Measurements from ENCODE around the gene TRAIP.
"Not testable (repeated sequence)": the region's sequence is repeated elsewhere in the genome, so short reads cannot be mapped to it uniquely, and the experiment has no call there.

TRAIP gene

DNA sequence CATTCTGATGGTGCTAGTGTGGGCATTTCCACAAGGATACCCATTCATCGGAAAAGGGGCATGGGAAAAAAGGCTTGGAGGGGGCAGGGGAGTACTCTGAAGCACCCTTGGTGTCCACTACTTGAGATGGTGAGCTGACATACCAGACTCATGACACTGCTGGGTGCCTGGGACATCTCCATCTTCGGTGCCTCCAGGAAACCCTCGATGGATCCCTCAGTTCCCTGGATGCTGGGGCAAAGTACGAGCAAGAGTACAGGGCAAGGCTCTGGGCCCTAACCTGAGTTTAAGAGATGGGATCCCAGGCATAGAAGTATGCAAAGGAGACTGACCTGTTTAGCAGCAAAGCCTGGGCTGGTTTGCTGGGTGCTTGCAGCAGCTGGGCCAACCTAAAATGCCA, 64.8 kb downstream of the TRAIP start:
- DNase-seq (ENCODE audit: low read depth) = no peak

DNA sequence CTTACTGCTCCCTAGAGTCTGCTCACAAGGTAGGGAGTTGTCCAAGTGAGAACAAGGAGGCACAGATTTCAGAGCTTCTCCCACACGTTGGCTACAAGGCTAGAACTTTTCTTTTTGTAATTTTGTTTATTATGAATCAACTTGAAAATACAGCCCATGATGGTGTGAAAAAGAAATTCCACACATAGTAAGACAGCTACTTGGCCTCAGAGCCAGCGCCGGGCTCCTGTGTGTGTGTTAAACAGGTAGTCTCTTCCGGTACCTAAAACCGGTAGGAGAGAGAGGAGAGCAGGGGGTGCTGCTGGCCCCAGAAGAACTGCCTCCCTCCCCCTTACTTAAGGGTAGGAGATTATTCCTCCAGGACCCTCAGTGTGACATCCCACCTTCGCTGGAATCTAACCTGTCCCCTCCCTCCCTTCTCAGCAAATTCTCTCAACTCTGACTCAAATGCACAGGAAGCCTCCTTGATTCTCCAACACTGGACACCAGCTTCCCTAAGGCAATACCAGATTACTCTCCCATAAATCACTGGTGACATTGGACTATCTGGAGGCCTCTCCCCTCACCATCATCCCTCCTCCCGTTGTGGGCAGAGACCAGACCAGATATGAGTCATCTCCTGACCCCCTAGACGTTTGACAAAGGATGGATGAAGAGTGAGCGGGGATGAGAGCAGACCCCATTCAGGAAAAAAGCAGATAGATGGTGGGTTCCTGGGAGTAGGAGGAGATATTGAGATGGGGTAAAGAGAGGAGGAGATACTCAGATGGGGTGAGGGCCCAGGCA, 65.5 kb downstream of the TRAIP start:
- DNase-seq (ENCODE audit: low read depth) = no peak

DNA sequence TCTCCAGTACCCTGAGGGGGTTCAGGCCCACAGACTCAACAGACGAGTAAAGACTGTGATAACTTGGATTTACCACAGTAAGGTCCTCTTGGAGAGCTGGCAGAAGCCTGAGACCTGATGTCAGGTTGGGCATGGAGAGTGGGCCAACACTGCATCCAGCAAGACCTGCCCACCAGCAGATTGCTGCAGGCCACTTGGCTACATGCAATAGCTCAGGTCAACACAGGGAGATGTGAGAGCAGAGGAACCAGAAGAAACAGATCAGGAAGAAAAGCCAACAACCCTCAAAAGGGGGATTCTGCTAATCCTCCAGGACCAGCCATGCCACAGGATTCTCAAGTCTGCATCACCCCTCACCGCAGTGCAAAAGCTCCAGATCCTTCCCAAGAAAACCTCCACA, 68.3 kb downstream of the TRAIP start:
- no peak for DNase-seq (ENCODE audit: low read depth)

DNA sequence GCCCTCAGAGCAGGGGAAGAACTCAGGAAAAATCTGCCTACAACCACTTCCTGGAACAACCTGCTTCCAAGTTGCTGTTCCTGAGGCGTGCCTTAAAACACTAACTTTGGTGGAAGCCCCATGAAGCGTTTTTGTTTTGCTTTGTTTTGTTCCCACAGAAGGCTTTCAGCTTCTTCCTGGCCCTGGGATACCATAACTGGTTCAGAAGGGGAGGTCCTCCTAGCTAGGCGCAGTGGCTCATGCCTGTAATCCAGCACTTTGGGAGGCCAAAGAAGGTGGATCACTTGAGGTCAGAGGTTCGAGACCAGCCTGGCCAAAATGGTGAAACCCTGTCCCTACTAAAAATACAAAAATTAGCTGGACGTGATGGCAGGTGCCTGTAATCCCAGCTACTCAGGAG, 68.8 kb downstream of the TRAIP start:
- no peak for DNase-seq (ENCODE audit: low read depth)

DNA sequence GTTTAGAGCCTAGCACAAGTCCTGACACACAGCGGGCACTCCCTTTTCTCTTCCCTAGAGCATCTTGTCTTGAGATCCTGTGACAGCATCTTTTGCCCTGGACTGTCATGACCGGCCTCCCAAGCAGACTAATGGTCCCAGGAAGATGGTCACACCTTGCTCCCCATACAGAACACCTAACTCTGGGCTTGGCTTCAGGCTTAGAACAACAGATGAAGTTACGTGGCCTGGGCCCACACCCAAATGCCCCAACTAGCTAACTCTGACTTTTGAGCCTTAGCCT, 69.2 kb downstream of the TRAIP start:
- DNase-seq (ENCODE audit: low read depth) = no peak

DNA sequence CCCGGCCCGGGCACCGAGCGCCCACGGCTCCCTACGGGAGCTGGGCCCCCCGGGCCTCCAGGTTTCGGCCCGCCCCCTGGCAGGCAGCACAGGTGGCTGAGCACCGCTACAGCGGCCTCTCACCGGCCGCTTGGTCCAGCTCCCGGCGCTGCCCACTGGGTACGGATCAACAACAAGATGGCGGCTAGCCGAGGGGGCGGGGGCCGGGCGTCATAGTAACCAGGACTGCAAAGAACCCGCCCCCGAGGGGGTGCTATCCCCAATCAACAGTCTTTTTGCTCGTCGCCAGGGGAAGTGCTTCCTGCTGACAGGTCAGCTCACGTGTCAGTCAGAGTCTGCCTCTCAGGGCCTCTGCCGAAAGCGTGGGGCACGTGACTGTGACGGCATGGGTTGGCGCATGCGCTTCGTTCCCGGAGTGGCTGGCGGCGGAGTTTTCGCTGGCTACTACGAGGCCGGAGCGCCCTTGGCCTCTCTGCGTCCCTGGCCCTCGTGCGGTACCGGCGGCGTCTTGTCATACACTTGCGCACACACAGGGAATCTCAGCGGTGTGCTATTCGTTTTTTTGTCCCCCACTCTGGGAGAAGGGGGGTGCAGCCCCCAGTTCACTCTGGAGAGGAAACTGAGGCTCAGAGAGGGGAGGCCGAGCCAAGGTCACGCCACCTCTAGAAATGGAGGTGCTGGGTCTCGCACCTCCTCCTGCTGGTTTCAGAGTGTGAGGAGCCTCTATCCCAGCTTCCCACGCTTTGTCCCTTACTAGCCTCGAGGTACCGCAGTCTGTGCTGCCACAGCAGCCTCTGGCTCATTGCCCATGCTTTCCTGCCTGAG, 69.8 kb downstream of the TRAIP start, which contains the start of gene IP6K1:
Gene IP6K1 (minus strand): TSS at position 186 of the 825 bp plus-strand sequence. CDS start 38,502 bp downstream, outside the sequence.
- DNase-seq (ENCODE audit: low read depth) = peak; percentile 98

DNA sequence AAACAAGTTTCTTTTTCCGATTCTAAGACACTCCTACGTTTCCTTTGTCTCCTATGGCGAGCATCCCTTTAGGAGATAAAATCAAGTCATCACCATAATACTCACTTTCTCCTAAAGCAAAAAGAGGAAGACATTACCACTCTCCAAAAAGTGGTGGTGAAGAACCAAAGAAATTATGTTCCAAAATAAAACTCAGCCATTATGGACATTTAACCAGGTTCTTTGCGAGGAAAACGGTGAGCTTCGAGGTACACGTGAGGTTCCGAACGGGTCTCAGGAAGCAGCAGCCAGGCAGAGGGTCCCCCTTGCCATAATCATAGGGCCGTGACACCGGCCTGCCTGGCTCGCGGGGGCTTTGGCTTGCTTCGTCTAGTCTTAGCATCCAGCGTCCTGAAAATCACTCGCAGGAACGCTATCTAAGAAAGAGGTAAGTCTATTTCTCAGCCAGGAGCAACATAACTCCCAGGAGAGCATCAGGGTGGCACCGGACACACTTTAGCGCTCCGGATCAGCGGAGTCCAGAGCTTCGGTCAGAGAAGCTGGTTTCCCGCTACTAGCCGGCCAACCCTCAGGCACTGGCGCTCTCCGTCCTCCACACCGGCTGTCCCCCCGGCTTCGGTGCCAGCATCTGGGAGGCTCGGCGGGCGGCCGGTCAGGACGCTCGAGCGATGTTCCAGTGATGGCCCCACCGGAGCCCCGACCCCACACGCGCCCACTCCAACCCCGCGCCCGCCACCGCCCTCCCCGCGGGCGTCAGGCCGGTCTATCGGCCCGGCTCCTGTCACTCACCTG, 70.6 kb downstream of the TRAIP start:
- DNase-seq (ENCODE audit: low read depth) = no peak

DNA sequence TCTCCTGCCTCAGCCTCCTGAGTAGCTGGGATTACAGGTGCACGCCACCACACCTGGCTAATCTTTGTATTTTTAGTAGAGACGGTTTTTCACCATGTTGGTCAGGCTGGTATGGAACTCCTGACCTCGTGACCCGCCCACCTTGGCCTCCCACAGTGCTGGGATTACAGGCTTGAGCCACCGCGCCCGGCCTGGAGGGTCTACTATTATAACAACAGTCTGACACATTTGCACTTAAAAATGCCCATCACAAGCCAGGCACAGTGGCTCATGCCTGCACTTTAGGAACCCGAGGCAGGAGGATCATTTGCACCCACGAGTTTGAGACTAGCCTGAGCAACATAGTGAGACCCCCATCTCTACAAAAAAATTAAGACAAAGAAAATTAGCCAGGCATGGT, 74.1 kb downstream of the TRAIP start:
- not testable (repeated sequence) for DNase-seq (ENCODE audit: low read depth)

DNA sequence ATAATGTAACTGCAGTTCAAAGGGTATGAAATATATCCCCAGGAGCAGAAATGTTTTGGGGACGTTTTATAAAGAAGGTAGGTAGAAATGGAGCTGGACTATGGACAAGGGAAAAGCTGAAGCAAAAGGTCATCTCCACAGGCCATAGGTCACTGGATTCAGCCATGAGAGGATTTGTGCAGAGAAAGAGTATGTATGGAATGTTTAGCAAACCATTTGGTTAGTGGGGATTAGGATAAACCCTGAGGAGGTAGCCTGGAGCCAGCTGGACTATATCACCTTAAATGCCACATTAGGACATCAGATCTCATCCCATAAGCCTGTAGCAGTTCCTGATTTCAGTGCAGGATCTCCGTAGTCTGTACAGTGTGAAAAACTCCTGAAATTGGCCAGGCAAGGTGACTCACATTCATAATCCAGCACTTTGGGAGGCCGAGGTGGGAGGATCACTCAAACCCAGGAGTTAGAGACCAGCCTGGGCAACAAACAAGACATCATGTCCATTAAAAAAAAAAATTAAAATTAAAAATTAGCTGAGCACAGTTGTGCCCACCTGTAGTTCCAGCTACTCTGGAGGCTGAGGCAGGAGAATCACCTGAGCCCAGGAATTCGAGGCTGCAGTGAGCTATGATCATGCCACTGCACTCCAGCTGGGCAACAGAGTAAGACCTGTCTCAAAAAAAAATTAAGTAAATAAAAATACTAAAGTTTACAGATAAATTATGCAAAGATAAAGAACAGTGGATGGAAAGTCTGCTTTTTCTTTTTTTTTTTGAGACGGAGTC, 74.8 kb downstream of the TRAIP start:
- no peak for DNase-seq (ENCODE audit: low read depth)

DNA sequence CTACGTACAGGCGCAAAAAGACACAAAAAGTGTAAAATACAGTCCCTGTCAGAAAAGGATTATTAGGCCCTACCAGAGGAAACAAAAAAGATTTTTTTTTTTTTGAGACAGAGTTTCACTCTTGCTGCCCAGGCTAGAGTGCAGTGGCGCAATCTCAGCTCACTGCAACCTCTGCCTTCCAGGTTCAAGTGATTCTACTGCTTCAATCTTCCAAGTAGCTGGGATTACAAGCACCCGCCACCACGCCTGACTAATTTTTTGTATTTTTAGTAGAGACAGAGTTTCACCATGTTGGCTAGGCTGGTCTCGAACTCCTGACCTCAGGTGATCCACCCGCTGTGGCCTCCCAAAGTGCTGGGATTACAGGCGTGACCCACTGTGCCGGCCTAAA, 75.4 kb downstream of the TRAIP start:
- DNase-seq (ENCODE audit: low read depth) = not testable (repeated sequence)

DNA sequence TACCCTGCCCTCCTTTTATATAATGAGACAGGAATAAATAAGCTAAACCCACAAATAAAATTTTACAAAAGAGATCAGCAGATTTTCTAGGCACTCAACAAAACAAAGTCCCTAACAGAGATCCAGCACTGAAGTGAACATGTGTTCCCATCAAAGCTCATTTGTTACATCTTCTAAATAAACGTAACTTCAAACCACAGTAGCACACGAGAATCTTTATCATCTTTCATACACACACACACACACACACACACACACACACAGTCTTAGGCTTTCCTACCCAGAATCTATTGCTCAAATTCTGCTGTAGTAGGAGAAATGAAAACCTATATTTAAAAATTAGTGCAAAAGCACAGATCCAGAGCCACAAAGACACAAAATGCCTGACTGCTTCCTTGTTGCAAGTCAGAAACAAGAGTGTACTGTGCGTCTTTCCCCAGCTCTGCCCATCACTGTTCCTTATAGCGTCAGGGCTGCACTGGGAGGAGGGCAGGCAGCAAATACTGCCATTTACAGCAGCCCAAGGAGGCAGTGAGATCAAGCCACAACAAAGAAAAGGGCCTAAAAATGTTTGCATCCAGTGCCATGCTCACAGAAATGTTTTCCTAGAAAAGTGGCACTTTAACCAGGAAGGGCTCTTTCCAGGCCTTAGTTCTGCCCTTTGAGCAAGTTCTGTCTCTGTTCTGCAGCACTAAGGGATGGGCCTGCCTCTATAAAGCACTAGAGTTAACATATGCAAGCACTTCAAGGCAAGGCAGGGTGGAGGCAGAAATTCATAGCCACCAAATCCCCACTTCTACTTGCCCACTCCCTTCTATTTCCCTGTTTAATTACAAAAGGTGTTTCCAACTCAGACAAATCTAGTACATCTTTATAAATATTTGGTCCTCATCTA, 76.0 kb downstream of the TRAIP start:
- no peak for DNase-seq (ENCODE audit: low read depth)

DNA sequence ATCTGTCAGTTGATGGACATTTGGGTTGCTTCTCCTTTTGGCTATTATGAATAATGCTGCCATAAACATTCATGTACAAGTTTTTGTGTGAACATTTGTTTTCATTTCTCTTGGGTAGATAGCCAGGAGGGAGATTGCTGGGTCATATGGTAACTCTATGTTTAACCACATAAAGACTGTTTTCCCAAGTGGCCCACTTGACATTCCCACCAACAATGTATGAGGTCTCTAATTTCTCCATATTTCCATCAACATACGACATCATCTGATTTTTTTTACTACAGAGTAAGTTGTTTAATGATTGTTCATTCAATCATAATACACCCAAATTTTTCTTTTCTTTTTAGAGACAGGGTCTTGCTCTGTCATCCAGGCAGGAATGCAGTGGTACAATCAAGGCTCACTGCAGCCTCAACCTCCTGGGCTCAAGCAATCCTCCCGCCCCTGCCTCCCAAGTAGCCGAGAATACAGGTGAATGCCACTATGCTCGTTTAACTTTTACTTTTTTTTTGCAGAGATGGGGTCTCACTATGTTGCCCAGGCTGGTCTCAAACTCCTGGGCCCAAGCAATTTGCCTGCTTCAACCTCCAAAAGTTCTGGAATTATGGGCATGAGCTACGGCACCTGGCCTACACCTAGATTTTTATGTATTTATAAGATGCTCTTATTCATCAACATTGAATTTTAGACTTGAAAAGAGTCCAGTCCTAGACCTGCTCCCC, 76.8 kb downstream of the TRAIP start:
- DNase-seq (ENCODE audit: low read depth) = no peak
